Smooth muscle cell of the brain vasculature (primary cell): ENCODE measurements around the gene TRIM44.
"Not testable (repeated sequence)": the region's sequence is repeated elsewhere in the genome, so short reads cannot be mapped to it uniquely, and the experiment has no call there.

Experiments used
- DNase-seq: peaks from one replicate; pipeline ENCODE4 v3.0.0-alpha.2; 2012; ENCODE audit warnings: low read depth, low spot score

The TRIM44 gene

GRCh38 chr11:35855671-35856070 is 193.1 kb downstream of the TRIM44 start:
- no peak for DNase-seq

GRCh38 chr11:35856259-35856658 is 193.7 kb downstream of the TRIM44 start:
- DNase-seq = no peak

GRCh38 chr11:35856756-35857155 is 194.2 kb downstream of the TRIM44 start:
- DNase-seq = no peak

- no peak for DNase-seq
Measured at GRCh38 chr11:35857922-35858321, 195.3 kb downstream of the TRIM44 start.

- no peak for DNase-seq
Measured at GRCh38 chr11:35859301-35859700, 196.7 kb downstream of the TRIM44 start.

- DNase-seq = not testable (repeated sequence)
Measured at GRCh38 chr11:35860194-35860593, 197.6 kb downstream of the TRIM44 start.

GRCh38 chr11:35861191-35861590 is 198.6 kb downstream of the TRIM44 start:
- DNase-seq = no peak

- DNase-seq = no peak
Measured at GRCh38 chr11:35862666-35863065, 200.1 kb downstream of the TRIM44 start.

GRCh38 chr11:35864131-35864530 is 201.6 kb downstream of the TRIM44 start:
- no peak for DNase-seq

- no peak for DNase-seq
Measured at GRCh38 chr11:35866601-35867000, 204.0 kb downstream of the TRIM44 start.
